Mesendoderm (in vitro differentiated cells): ENCODE data around the gene NSD1.

Experiments used
- DNase-seq: peaks from one replicate; pipeline ENCODE4 v3.0.0; 2013
- H2AK5ac ChIP-seq: 2 replicates; pipeline ENCODE4 v1.6.1; 2013; ENCODE audit warnings: low read length, inconsistent platforms
- H2BK120ac ChIP-seq: 2 replicates; pipeline ENCODE4 v1.6.1; 2013; ENCODE audit warnings: low read depth, mild to moderate bottlenecking, low read length, moderate library complexity, mixed read lengths
- H2BK15ac ChIP-seq: replicated peaks from 2 replicates; pipeline ENCODE4 v1.6.1; 2013; ENCODE audit warnings: low read depth, mild to moderate bottlenecking, moderate library complexity
- H2BK5ac ChIP-seq: 2 replicates; pipeline ENCODE4 v1.6.1; 2013; ENCODE audit warnings: low read length, inconsistent platforms
- H3K18ac ChIP-seq: 2 replicates; pipeline ENCODE4 v1.6.1; 2013; ENCODE audit warnings: mild to moderate bottlenecking, low read length, mixed read lengths
- H3K23ac ChIP-seq: one replicate; pipeline ENCODE4 v1.6.1; 2013; ENCODE audit warnings: low read length
- H3K27ac ChIP-seq: 2 replicates; pipeline ENCODE4 v1.5.1; 2013; ENCODE audit warnings: low read depth, mild to moderate bottlenecking, inconsistent platforms, low read length, moderate library complexity
- H3K27me3 ChIP-seq: 2 replicates; pipeline ENCODE4 v1.6.1; 2013; ENCODE audit warnings: low read length, control low read depth, mild to moderate bottlenecking, inconsistent platforms; ENCODE audit not compliant: insufficient read depth, poor library complexity
- H3K36me3 ChIP-seq: 2 replicates; pipeline ENCODE4 v1.6.1; 2013; ENCODE audit warnings: low read length, inconsistent platforms; ENCODE audit not compliant: control insufficient read depth, insufficient read depth
- H3K4ac ChIP-seq: one replicate; pipeline ENCODE4 v1.6.1; 2013; ENCODE audit warnings: low read depth, mild to moderate bottlenecking, low read length, moderate library complexity
- H3K4me1 ChIP-seq: 2 replicates; pipeline ENCODE4 v1.6.1; 2013; ENCODE audit warnings: low read depth, low read length, inconsistent platforms; ENCODE audit not compliant: control insufficient read depth
- H3K4me2 ChIP-seq: 2 replicates; pipeline ENCODE4 v1.6.1; 2013; ENCODE audit warnings: low read length
- H3K4me3 ChIP-seq: 2 replicates; pipeline ENCODE4 v1.5.1; 2013; ENCODE audit warnings: mild to moderate bottlenecking, low read length
- H3K56ac ChIP-seq: one replicate; pipeline ENCODE4 v1.6.1; 2013; ENCODE audit warnings: low read length
- H3K79me1 ChIP-seq: 2 replicates; pipeline ENCODE4 v1.6.1; 2013; ENCODE audit warnings: low read length, inconsistent platforms
- H3K79me2 ChIP-seq: 2 replicates; pipeline ENCODE4 v1.6.1; 2013; ENCODE audit warnings: mild to moderate bottlenecking, low read length; ENCODE audit not compliant: control insufficient read depth, insufficient read depth
- H3K9ac ChIP-seq: 2 replicates; pipeline ENCODE4 v1.6.1; 2013; ENCODE audit warnings: low read length, inconsistent platforms
- H4K5ac ChIP-seq: one replicate; pipeline ENCODE4 v1.6.1; 2013; ENCODE audit warnings: low read length
- H4K8ac ChIP-seq: one replicate; pipeline ENCODE4 v1.6.1; 2013; ENCODE audit warnings: low read depth, mild to moderate bottlenecking, control low read depth, low read length, moderate library complexity
- WGBS: extraction: QIAGEN DNeasy Blood & Tissue Kit; methylation state at CpG from one replicate; pipeline ENCODE4 v1.1.7; 2013; ENCODE audit warnings: low lambda C conversion rate, missing lambda C conversion rate; ENCODE audit not compliant: insufficient coverage; ENCODE audit errors: extremely low coverage; 5-methylcytosine and 5-hydroxymethylcytosine counted together

Gene NSD1

DNA sequence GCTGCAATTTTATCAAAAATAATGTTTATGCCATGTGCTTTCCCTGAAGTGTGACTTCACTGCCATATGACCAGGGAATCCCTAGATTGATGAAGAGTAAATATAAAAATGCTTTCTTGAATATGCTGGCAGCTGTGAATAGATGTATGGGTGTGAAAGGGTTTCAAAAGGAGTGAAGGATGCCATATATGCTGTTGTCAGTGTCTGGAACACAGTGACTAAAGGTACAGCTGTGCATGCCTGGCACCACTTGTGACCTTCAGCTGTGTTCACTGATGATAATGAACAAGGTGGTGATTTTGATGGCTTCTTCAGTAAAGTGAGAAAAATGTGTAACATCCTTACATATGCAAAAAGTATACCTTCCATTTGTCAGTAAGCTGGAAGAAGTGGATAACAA lies 100.2 kb downstream of the NSD1 start:
- H3K4me3 ChIP-seq, result no peak overlapping the region
- no peak overlapping the region for H3K18ac ChIP-seq
- H3K4me1 ChIP-seq, result peaks cover 3% of the 10 kb centered on the region
- H2AK5ac ChIP-seq, result no peak overlapping the region
- H2BK5ac ChIP-seq, result no peak overlapping the region
- no peak overlapping the region for H3K27ac ChIP-seq
- no peak overlapping the region for H3K56ac ChIP-seq
- no peak overlapping the region for H3K9ac ChIP-seq
- H3K79me2 ChIP-seq, result peaks cover 31% of the 10 kb centered on the region
- peaks cover 3% of the 10 kb centered on the region for H3K36me3 ChIP-seq
- no peak overlapping the region for H4K5ac ChIP-seq
- H3K4ac ChIP-seq, result no peak overlapping the region
- no peak for DNase-seq
- H3K79me1 ChIP-seq, result peaks cover 18% of the 10 kb centered on the region
- no peak overlapping the region for H2BK120ac ChIP-seq
- H2BK15ac ChIP-seq, result no peak overlapping the region
- H3K23ac ChIP-seq, result no peak overlapping the region
- no peak overlapping the region for H3K4me2 ChIP-seq
- H4K8ac ChIP-seq, result no peak overlapping the region
- no peaks in the 10 kb centered on the region for H3K27me3 ChIP-seq

DNA sequence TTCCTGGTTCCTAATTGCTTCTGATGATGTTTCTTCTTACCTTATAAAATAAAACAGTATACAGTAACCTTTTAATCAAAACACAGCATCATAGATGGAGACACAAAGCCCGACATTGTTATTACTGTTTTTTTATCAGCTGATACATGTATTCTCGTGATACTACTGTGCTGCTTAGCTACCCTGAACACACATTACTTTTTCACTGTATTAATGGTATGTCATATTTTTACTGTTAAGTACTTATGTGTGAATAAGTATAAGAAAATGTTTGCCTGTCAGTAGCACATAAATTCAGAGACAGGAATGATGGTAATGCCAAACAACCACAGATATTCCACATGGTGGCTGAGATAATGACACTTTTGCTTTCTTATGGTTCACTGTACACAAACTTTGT lies 101.3 kb downstream of the NSD1 start:
- Histone ChIP-seq H3K27me3 (no peaks in the 10 kb centered on the region), H4K8ac (no peak overlapping the region), H3K4me3 (no peak overlapping the region), H3K18ac (no peak overlapping the region), H3K23ac (no peak overlapping the region), H3K4me1 (peaks cover 3% of the 10 kb centered on the region), H2BK15ac (no peak overlapping the region), H3K27ac (no peak overlapping the region), H3K79me2 (peaks cover 26% of the 10 kb centered on the region), H3K4ac (no peak overlapping the region), H2BK120ac (no peak overlapping the region), H3K9ac (no peak overlapping the region), H4K5ac (no peak overlapping the region), H3K56ac (no peak overlapping the region), H2BK5ac (no peak overlapping the region), H3K79me1 (peaks cover 17% of the 10 kb centered on the region), H2AK5ac (no peak overlapping the region), H3K4me2 (no peak overlapping the region), H3K36me3 (peaks cover 3% of the 10 kb centered on the region)
- DNase-seq, result no peak
- WGBS, result no CpG with 5 or more reads among the region's 2 CpGs

GRCh38 chr5:177241768-177242167 lies 108.2 kb downstream of the NSD1 start:
- no peak overlapping the region for H4K5ac ChIP-seq
- H3K23ac ChIP-seq, result no peak overlapping the region
- no peak overlapping the region for H3K4ac ChIP-seq
- peaks cover 5% of the 10 kb centered on the region for H3K36me3 ChIP-seq
- no peak overlapping the region for H3K27ac ChIP-seq
- no peak overlapping the region for H3K4me3 ChIP-seq
- H3K79me1 ChIP-seq, result peaks cover 5% of the 10 kb centered on the region
- H3K9ac ChIP-seq, result no peak overlapping the region
- no peaks in the 10 kb centered on the region for H3K4me1 ChIP-seq
- DNase-seq, result no peak
- H3K27me3 ChIP-seq, result no peaks in the 10 kb centered on the region
- no peak overlapping the region for H2BK120ac ChIP-seq
- H3K4me2 ChIP-seq, result no peak overlapping the region
- H3K79me2 ChIP-seq, result peaks cover 1% of the 10 kb centered on the region
- no peak overlapping the region for H3K18ac ChIP-seq
- H3K56ac ChIP-seq, result no peak overlapping the region
- H2BK5ac ChIP-seq, result no peak overlapping the region
- no peak overlapping the region for H2AK5ac ChIP-seq
- no peak overlapping the region for H4K8ac ChIP-seq
- H2BK15ac ChIP-seq, result no peak overlapping the region

DNA sequence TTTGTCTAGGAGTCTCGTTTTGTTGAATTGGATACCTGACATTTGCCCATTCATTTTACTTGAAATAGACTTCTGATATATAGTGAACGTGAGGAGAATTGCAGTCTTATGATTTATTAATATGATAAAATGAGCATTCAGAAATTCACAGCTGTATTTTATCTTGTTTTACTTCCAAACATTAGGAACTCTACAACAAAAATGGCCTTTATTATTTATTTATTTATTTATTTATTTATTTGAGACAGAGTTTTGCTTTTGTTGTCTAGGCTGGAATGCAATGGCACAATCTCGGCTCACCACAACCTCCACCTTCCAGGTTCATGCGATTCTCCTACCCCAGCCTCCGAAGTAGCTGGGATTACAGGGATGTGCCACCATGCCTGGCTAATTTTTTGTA lies 108.7 kb downstream of the NSD1 start:
- H3K27me3 ChIP-seq, result no peaks in the 10 kb centered on the region
- H3K23ac ChIP-seq, result no peak overlapping the region
- H3K4me2 ChIP-seq, result no peak overlapping the region
- peaks cover 4% of the 10 kb centered on the region for H3K79me1 ChIP-seq
- H2AK5ac ChIP-seq, result no peak overlapping the region
- no peak overlapping the region for H3K18ac ChIP-seq
- H3K4me1 ChIP-seq, result no peaks in the 10 kb centered on the region
- no peak for DNase-seq
- WGBS, result no CpG with 5 or more reads among the region's 5 CpGs
- H2BK120ac ChIP-seq, result no peak overlapping the region
- no peak overlapping the region for H4K8ac ChIP-seq
- H2BK15ac ChIP-seq, result no peak overlapping the region
- no peak overlapping the region for H2BK5ac ChIP-seq
- H3K79me2 ChIP-seq, result peaks cover 1% of the 10 kb centered on the region
- H3K36me3 ChIP-seq, result peaks cover 4% of the 10 kb centered on the region
- H3K27ac ChIP-seq, result no peak overlapping the region
- no peak overlapping the region for H4K5ac ChIP-seq
- no peak overlapping the region for H3K56ac ChIP-seq
- H3K9ac ChIP-seq, result no peak overlapping the region
- H3K4me3 ChIP-seq, result no peak overlapping the region
- H3K4ac ChIP-seq, result no peak overlapping the region

- H4K5ac ChIP-seq, result no peak overlapping the region
- no peaks in the 10 kb centered on the region for H3K79me2 ChIP-seq
- no peak overlapping the region for H2BK15ac ChIP-seq
- no peak overlapping the region for H3K4me3 ChIP-seq
- H4K8ac ChIP-seq, result no peak overlapping the region
- peaks cover 6% of the 10 kb centered on the region for H3K36me3 ChIP-seq
- no peak overlapping the region for H3K27ac ChIP-seq
- no peak overlapping the region for H2AK5ac ChIP-seq
- no peak overlapping the region for H2BK120ac ChIP-seq
- no peak overlapping the region for H3K23ac ChIP-seq
- DNase-seq, result no peak
- no peak overlapping the region for H3K9ac ChIP-seq
- no peak overlapping the region for H3K56ac ChIP-seq
- H3K79me1 ChIP-seq, result no peaks in the 10 kb centered on the region
- no peaks in the 10 kb centered on the region for H3K27me3 ChIP-seq
- no peaks in the 10 kb centered on the region for H3K4me1 ChIP-seq
- no peak overlapping the region for H3K4ac ChIP-seq
- no peak overlapping the region for H3K18ac ChIP-seq
- WGBS, result no CpG with 5 or more reads among the region's 8 CpGs
- H2BK5ac ChIP-seq, result no peak overlapping the region
- no peak overlapping the region for H3K4me2 ChIP-seq
These were observed 116.4 kb downstream of the NSD1 start for GRCh38 chr5:177249761-177250537.

GRCh38 chr5:177253252-177253651 lies 119.7 kb downstream of the NSD1 start:
- peaks cover 2% of the 10 kb centered on the region for H3K79me1 ChIP-seq
- DNase-seq, result no peak

More at GRCh38 chr5:177253252-177253651, 119.7 kb downstream of the NSD1 start:
- Histone ChIP-seq H3K4me1 (no peaks in the 10 kb centered on the region), H3K4me2 (no peak overlapping the region), H4K8ac (no peak overlapping the region), H3K18ac (no peak overlapping the region), H2BK15ac (no peak overlapping the region), H3K23ac (no peak overlapping the region), H2BK5ac (no peak overlapping the region), H2AK5ac (no peak overlapping the region), H2BK120ac (no peak overlapping the region), H3K9ac (no peak overlapping the region), H3K56ac (no peak overlapping the region), H3K27me3 (no peaks in the 10 kb centered on the region), H3K4me3 (no peak overlapping the region), H4K5ac (no peak overlapping the region), H3K27ac (no peak overlapping the region), H3K4ac (no peak overlapping the region), H3K36me3 (peaks cover 5% of the 10 kb centered on the region), H3K79me2 (no peaks in the 10 kb centered on the region)
- WGBS, result no CpG with 5 or more reads among the region's 1 CpG
